C4-2B (cell line): ENCODE results near the gene MTRR.

Experiments
- ZFX ChIP-seq: fragments of 450-650 bp; IDR thresholded peaks from 2 replicates; pipeline ENCODE4 v1.6.1; 2017
- TF ChIP-seq, protein P1 (sequence below): fragments of 450-650 bp; conservative IDR thresholded peaks from 2 replicates; pipeline ENCODE4 v1.5.1; 2017; ENCODE audit warnings: mild to moderate bottlenecking

DNA sequence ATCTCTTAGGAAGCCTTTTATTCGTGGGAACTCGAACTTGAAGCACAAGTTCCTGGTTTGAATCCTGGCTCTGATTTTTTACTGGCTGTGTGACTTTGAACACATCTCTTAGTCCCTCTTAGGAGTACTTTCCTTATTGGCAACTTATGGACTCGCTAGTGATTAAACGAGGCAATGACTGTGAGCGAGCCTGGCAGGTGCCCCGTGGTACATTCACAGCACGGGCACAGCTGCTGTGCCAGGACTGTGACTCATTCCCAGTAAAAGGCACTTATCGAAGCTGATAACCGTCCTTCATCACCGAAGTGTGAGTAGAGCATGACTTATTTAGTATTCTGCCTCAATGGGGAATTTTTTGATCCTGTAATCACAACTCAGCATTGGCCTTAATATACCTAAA is 40.7 kb upstream of the MTRR start:
- TF ChIP-seq, protein P1, sequence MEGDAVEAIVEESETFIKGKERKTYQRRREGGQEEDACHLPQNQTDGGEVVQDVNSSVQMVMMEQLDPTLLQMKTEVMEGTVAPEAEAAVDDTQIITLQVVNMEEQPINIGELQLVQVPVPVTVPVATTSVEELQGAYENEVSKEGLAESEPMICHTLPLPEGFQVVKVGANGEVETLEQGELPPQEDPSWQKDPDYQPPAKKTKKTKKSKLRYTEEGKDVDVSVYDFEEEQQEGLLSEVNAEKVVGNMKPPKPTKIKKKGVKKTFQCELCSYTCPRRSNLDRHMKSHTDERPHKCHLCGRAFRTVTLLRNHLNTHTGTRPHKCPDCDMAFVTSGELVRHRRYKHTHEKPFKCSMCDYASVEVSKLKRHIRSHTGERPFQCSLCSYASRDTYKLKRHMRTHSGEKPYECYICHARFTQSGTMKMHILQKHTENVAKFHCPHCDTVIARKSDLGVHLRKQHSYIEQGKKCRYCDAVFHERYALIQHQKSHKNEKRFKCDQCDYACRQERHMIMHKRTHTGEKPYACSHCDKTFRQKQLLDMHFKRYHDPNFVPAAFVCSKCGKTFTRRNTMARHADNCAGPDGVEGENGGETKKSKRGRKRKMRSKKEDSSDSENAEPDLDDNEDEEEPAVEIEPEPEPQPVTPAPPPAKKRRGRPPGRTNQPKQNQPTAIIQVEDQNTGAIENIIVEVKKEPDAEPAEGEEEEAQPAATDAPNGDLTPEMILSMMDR: no peak
- TF ChIP-seq ZFX: no peak
